HG02642 (cell line): Measurements from ENCODE around the gene TBP.

Source experiments
- ATAC-seq: cut with Tn5 transposase; IDR thresholded peaks from one replicate; pipeline ENCODE4 v1.9.1; 2021; ENCODE audit warnings: mild to moderate bottlenecking; ENCODE audit not compliant: unreplicated experiment, poor library complexity

The TBP gene

DNA sequence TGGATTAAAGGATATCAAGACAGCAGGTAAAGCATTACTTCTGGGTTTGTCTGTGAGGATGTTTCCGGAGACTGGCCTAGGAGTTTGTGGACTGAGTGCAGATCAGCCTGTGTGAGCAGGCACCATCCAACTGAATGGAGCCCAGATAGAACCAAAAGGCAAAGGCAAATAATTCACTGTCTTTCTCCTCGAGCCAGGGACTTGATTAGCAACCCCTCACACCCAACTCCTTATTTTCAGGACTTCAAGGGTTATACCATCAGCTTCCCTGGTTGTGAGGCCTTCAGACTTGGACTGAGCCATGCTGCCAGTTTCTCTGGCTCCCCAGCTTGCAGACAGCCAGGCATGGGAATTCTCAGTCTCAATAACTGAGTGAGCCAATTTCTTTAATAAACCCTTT, 20.4 kb upstream of the TBP start:
- ATAC-seq, result no peak

DNA sequence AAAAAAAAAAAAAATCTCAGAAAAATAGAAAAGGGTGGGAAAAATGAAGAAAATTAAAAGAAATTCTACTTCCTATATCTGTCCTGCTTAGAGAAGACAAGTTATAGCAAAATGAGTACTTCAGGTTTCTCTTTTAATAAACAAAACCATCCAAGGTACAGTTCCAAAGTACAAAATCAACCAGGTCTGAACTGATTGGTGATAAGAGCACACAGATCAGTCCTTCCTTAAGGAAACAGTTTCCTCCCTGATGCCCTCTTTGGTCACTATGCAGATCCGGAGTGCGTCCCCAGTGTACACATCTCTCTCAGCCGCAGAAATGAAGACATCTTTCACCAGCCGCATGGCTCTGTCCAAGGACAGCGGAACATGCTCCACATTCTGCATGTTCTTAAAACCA, 19.2 kb upstream of the TBP start:
- ATAC-seq, result no peak

DNA sequence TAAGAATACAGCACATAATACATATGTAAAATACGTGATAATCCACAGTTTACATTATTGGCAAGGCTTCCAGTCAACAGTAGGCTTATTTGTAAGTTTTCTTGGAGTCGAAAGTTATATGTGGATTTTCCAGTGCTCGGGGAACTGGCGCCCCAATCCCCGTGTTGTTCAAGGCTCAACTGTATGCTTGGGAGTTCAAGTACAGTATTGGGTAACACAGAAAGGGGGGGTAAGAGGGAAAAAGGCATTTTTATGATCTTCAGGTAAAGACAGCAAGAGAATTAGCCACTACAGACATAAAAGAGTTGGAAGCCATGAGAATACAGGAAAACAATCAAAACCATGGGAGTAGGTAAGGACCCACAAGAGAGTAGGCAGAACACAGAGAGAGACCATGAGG, 17.5 kb upstream of the TBP start:
- no peak for ATAC-seq

DNA sequence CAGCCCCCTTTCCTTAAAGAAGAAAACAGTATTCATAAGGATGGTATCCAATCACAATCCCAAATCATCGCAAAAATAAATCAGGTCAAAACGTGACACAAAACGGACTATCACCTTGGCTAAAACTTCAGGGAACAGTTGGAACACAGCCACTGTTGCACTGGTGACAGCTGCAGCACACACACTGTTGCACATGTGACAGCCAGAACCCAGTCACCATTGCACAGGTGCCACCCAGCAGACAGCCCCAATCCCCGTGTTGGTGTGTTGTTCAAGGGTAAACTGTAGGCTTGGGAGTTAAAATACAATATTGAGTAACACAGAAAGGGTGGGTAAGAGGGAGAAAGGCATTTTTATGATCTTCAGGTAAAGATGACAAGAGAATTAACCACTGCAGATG, 16.8 kb upstream of the TBP start:
- no peak for ATAC-seq

DNA sequence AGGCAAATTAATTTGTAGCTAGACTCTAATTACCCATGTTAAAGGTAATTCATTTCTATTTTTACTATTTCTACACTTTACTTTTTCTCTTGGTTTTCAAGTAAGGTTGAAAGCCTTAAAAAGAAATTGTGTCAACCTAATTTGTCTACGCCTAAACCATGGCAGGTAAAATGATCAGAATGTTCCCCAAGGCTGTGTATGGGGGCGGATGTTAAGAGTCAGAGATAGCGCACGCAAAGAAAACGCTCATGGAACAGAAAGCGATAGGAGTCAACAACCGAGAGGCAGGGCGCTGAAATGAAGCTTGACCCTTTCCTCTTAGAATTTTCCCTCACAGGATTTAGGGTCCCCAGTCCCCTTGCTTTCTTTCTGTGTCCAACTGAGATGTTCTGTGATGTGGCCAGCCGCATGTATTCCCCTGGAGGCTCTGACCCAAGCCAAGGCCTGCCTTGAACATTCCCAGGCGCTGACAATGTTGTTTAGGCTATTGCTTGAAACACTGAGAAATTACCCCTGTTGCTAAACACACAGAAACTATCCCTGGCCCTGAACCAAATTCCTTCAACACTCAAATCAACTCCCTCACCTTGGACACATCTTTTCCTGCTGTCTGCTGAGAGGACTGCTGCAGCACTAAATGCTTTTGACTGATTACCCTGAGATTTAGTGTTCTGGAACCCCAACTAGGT, 12.0 kb upstream of the TBP start:
- ATAC-seq, result no peak

DNA sequence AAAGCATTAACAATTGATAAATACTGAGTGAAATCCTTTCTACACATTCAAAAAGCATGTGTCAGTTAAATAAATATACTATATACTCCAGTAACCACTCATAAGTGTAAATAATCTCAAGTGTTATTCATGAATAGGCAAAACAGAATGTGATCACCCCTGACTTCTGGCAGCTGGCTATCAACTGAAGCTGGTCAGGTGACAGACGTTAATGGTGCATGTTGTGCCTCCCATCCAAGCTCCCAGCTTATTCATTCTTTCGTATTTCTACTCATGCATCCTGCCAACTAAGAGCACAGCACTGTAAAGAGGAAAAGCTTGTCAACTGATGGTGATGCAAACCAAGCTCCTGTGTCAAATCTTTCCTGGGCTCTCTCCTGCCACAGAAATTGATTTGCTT, 8.8 kb upstream of the TBP start:
- ATAC-seq, result no peak

DNA sequence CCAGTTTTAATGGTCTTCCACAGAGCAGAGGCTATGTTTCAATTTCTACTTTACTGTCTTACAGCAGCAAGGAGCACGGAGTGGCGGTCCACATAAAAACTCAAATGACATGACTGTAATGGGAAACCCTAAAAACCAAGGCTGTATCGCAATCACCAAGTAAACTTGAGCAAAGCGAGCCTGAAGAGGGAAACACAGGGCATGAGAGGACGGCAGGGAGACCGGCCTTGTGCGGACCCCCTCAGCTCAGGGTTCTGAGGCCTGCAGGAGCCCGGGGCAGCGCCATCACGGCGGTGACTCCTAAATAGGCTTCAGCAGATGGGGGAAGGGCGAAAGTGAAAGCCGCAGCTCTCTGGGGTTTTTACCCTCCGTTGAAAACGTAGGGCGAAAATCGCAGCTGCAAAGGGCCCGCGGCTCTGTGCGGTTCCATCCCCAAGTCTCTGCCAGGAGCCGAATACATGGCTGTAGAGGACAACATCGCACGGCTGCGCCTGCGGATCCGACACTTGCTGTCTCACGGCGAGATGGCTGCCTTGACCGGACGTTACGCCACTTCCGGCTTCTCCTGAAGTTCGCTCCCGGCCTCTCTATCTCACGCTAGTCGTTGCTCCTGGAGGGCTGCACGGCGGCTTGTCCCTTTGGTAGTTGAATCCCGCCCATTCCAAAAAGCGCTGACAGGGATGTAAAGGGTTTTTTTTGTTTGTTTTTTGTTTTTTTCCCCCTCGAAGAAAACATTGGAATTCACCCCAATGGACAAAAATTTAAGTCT, 1.2 kb upstream of the TBP start, which contains the start of gene PSMB1:
PSMB1 (minus strand) TSS at position 543 of the 769 bp plus-strand sequence; CDS start at position 478, 65 bp downstream.
- peak; percentile 59 for ATAC-seq

DNA sequence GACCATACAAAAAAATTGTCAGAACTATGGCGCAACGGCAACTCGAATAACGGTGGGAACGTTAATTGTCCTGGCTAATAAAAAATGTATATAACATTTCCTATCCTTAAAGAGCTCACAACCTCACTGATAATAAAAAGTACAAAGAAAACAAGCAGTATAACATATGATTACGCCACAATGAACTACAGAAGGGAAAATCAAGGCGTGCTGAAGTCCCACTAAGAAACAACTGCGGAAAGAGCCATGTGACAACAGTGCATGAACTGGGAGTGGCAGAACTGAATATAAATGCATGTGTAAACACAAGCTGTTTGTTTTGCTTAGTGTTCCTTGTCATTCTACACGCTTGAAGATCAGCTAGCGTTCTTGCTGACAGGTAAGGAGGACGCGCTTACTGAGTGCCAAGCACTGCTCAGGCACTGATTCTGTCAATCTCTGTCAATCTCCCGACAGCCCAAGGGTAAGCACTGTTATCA, 596 bp upstream of the TBP start:
- peak; percentile 37 for ATAC-seq

DNA sequence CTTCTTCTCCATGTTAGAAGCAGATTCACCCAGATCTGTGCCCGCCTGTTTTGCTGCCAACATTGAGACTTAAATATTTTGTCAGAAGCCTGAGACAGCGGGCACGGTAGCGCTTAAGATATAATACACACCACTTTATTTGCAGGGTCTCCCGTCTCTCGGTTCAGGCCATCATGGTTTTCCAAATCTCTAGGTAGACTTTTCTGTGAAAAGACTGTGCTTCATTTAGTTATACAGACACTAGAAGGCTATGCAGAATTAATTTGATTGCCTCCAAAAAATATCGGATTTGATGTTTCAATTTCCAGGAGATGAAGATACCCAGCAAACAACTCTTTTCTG, 598 bp downstream of the TBP start:
- ATAC-seq, result no peak

DNA sequence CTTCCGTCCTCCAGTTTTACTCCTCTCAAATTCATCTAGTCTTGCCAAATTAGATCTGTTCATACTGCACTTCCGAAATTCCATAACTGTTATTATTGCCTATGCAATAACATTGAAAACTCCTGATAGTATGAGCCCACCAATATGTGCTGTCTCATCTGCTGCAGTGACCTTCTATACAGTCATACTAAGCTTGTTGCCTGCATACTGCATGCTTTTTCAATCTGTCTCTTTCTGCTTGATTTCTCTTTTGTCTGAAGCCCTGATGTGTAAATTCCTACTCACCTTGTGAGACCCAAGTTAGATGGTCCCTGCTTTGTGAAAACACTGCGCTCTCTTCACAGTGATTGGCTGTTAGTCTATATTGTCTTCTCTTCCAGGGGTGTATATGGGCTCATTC, 1.1 kb downstream of the TBP start:
- ATAC-seq, result no peak

DNA sequence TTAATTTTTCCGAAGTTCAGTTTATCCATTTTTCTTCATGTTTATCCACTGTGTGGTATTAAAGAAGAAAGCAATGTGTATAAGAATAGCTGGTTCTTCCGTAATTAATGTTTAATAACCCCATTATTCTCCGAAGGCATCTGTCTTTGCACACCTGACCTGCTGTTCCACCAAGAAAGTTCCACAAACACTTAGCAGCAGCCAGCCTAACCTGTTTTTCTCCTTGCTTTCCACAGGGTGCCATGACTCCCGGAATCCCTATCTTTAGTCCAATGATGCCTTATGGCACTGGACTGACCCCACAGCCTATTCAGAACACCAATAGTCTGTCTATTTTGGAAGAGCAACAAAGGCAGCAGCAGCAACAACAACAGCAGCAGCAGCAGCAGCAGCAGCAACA, 7.4 kb downstream of the TBP start:
- no peak for ATAC-seq

DNA sequence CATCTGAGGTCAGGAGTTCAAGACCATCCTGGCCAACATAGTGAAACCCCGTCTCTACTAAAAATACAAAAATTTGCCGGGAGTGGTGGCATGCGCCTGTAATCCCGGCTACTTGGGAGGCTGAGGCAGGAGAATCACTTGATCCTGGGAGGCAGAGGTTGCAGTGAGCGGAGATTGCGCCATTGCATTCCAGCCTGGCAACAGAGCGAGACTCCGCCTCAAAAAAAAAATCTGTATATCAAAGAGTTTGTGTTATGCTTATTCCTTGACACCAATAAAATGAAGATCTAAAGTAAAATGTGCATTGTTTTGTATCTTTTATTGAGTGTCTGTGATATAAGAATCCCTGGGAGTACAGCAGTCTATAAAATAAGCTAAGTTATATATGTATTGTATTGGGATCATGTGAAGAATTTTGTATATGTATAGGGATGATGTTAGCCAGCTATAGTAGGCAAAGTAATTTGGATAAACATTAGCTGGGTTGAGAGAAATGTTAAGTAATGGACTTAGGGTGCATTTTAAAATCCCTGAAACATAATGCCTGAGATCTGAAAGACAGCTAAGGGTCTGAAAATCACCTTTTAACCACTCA, 10.9 kb downstream of the TBP start:
- ATAC-seq, result no peak

DNA sequence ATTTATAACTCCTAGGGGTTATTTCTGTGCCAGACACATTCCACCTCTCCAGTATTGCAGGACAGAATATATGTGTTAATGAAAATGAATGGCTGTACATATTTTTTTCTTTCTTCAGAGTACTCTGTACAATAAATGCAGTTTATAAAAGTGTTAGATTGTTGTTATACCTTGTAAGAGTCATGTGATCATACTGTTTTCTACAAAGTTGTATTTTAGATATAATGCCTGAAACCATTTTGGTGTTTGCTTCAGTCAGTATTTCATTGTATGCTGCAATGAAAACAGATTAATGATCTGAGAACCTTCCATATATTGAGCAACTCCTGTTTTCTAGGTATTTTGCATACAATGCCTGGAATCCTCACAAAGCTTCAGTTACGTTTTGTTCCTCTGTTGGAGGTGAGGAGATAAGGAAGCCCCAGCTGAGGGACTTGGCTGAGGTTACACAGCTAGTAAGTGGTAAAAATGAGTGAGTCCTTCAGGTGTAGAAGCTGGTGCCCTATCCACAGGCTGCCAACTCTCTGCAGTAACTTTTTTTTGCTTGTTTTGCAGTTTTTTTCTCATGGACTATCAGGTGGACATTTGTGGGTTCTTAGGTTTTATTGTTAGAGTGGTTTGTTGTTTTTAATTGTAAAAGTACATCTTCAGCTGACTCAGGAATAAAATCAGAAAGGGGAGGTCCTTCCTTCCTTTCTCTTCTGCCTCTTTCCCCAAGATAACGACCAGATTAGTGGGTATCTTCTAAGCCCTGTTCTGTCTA, 18.7 kb downstream of the TBP start:
- ATAC-seq, result no peak

DNA sequence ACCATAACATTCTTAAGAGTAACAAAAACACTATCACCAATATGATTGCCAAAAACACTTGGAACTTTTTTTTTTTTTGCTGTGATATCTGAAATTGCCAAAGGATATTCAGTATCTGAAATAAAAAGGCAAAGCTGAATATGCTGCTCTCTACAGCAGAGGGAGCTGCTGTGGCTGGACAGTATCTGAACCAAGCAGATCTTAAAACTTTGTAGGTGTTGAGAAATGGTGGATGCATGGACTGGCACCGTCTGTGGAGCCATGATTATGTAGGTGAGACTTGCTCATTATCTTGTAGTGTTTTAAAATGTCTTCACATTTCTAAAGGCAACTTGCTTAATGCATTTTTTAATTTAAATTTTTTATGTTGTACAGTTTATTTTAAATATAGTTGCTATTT, 21.1 kb downstream of the TBP start:
- no peak for ATAC-seq

DNA sequence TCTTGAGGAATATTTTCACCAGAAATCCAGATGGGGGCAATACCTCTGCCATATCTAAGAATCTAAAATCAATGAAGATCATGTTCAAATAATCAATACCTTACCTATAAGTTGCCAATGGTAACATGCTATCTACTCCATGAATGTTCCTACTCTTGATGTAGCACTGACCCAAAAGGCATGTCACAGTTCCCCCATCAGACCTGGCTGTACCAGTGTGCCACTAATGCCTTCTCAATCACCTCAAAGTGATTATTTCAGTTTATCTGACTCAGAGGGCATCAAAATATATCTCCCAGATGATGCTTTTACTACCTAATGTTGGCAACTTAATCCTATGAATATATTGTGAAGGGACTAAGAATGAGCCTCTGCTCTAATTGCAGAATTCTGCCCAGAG, 24.7 kb downstream of the TBP start:
- ATAC-seq, result no peak

DNA sequence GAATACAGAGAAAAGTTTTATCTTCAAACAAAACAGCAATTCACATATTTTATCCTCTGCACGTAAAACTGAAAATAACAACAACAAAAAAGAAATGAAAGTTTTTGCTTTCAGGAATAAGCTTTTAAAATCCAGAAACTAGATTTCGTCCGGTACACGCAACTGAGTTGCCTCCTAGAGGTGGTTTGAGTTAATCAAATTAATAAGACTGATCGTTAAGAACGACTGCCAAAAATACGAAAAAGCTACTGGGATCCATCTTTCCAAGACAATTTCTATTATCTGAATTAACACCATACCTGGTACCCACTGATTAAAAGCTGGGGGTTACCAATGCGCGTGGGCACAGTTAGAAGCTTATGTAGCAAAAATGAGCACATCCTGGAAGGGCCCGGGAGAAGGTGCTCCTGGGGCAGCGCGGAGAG, 29.6 kb downstream of the TBP start:
- no peak for ATAC-seq

DNA sequence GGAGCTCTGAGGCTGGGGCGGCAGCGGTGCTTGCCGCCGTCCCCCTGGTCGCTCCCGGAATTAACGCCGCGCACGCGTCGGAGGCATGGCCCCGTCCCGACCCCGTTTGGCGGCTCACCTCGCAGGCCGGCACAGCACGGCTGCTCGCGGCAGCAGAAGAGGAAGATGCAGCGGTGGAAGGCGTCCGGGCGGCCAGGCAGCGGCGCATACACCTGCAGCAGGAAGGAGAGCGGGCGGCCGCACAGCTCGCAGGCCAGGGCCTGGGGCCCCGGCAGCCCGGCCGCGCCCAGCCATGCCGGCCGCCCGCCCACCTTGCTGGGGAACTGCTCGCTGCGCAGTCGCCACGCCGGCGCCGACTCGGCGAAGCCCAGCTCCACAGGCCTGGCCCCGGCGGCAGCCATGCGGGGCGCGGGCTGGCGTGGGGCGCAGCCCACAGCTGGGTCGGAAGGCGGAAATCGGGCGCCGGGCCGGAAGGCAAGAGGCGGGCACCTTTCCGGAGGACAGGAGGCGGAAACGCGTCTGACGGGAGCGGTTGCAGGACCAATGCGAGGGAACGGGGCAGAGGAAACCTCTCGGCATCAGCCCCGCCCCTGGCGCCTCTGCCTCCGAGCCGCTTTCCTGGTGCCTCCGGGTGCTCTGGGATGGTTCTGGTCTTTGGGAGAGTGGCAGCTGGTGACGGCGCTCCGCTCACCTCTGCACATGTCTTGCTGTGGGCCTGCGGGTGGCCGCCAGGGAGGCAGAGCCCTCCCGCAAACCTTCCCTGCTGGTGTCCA, 30.2 kb downstream of the TBP start, which contains the start of gene PDCD2:
PDCD2 (minus strand) TSS at position 457 of the 773 bp plus-strand sequence; CDS start at position 401, 56 bp downstream.
- peak; percentile 98 for ATAC-seq

DNA sequence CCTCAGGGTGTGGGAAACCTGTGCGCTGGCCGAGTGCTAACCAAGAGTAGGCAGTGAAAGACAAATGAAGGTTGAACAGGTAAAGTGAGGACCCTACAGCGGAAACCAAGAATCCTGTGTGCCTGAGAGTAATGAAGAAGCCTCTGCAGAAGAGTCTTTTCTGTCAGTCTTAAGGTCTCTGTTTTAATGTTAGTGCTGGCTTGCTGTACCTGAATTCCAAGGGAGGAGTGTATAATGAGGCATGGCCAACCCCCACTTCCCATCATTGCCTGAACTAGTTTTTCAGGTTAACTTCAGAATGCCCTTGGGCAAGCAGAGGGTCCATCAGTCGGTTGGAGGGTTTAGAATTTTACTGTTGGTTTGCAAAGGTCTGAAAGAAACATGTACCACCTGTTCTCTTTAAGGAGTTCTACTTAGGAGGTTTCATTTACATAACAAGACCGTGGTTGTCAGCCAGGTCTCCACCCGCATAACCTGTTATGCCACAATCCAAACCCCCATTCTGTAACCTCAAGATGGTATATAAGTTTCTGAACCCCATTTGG, 30.9 kb downstream of the TBP start:
- ATAC-seq, result peak; percentile 32

DNA sequence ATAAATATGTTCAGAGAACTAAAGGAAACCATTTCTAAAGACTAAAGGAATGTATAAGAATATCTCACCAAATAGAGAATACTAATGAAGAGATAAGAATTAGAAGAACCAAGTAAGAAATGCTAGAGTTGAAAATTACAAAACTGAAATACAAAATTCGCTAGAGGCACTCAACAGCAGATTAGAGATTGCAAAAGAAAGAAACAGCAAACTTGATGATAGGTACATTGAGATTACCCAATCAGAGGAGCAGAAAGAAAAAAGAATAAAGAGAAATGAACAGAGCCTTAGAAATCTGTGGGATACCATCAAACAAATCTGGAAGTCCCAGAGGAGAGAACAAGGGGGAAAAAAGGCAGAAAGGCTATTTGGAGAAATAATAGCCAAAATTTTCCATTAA, 36.6 kb downstream of the TBP start:
- no peak for ATAC-seq

DNA sequence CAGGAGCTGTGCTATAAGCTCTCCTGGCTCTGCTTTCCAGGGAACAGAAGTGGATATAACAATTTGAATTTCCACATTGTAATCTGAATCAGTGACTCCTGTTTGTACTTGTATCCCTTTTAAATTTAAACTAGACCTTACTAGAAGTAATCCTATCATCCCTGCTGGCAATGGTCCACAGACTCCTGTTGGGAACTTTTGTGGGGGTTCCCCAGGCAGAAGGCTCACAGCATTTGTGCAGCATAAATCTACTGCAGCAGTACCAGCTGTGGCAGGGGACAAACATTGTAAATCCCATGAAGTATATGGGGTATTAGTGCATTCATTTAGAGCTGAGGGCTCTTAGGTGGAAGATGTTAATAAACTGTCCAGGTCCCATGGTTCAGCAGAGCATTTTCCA, 42.3 kb downstream of the TBP start:
- no peak for ATAC-seq
